ENCODE results near the gene TTC16. TPM values are rescaled to one million over a fixed set of nuclear protein-coding genes. Genes with fewer than 3 reads are reported as not detected.

Gene TTC16
- total RNA-seq, 1 donor from 2014 or later, result 1.3 TPM

GRCh38 chr9:127705577-127706379, 10.1 kb upstream of the TTC16 start:
- Histone ChIP-seq H3K4me1 (no peaks in the 10 kb centered on the region), H3K27me3 (ENCODE audit: low read depth) (no peaks in the 10 kb centered on the region), H3K4me3 (no peak overlapping the region), H3K27ac (no peak overlapping the region), H3K36me3 (no peaks in the 10 kb centered on the region), H3K9me3 (no peaks in the 10 kb centered on the region)
- DNase-seq, result no peak
- intact Hi-C loops (cut with DNase I), result no loop called here
- TF ChIP-seq CTCF (IDR thresholded peaks at IDR 0.05), result no peak
- peak in 1 of 2 donors; percentile 8 for ATAC-seq

- Histone ChIP-seq H3K4me1 (no peaks in the 10 kb centered on the region), H3K27ac (no peak within 1 kb of the TSS), H3K27me3 (ENCODE audit: low read depth) (no peaks in the 10 kb centered on the region), H3K4me3 (no peak within 1 kb of the TSS), H3K36me3 (peaks cover 3% of the 10 kb centered on the region), H3K9me3 (no peaks in the 10 kb centered on the region)
- DNase-seq (no peak), ATAC-seq (peak; percentile 31 to 40)
- intact Hi-C loops (cut with DNase I), result no loop called here
- TF ChIP-seq CTCF (IDR thresholded peaks at IDR 0.05), result no peak
These were observed 9.0 kb upstream of the TTC16 start, which contains the start of gene CFAP157 for GRCh38 chr9:127706836-127707241. Gene CFAP157, plus strand, starts transcription at chr9:127706988. Its CDS starts 44 bp downstream, at chr9:127707032.

DNA sequence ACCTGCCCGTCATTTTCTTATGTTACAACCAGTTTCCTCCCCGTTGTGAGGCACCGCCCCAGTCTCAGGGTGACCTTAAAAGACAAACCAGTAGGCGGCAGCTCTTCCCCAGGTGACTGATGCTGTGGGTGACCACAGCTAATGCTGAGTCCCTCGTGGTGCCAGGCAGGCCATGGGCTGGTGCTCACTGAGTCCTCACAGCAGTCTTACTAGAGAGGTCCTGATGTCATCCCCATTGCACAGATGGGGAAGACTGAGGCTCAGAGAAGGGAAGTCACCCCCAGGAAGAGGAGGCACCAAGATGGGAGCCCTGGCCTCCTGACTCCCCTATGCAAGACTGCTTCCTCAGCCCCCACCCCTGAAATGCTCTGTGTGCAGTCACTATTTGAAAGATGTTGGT, 8.1 kb upstream of the TTC16 start:
- Histone ChIP-seq H3K27ac (no peak overlapping the region), H3K4me3 (no peak overlapping the region), H3K27me3 (ENCODE audit: low read depth) (no peaks in the 10 kb centered on the region), H3K36me3 (peaks cover 7% of the 10 kb centered on the region), H3K9me3 (no peaks in the 10 kb centered on the region), H3K4me1 (no peaks in the 10 kb centered on the region)
- DNase-seq (no peak), ATAC-seq (no peak)
- intact Hi-C loops (cut with DNase I), result no loop called here
- TF ChIP-seq CTCF (IDR thresholded peaks at IDR 0.05), result no peak

DNA sequence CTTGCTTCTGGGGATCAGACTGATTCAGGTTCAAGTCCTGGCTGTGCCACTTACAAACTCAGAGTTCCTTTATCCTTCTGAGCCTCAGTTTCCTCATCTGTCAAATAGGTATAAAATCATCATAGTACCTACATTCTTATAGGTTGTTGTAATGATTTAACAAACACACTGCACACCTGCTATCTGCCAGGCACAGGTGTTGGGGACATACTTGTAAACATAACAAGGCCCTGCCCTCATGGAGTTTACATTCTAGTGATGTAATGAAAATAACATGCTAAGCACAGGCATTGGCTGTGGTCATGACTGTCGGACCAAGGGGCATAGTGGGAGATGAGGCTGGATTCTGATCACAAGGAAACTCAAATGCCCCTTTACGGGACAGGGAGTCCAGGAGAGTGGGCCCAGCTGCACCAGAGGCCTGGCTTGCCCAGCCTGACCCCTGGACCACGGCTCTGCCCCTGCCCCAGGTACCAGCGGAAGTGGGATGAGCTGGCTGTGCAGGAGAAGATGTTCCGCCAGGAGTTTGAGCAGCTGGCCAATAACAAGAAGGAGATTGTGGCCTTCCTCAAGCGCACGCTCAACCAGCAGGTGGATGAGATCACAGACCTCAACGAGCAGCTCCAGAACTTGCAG, 6.8 kb upstream of the TTC16 start:
- no peak for TF ChIP-seq CTCF (IDR thresholded peaks at IDR 0.05)
- Histone ChIP-seq H3K36me3 (peaks cover 7% of the 10 kb centered on the region), H3K27me3 (ENCODE audit: low read depth) (no peaks in the 10 kb centered on the region), H3K4me1 (peaks cover 1% of the 10 kb centered on the region), H3K9me3 (no peaks in the 10 kb centered on the region), H3K4me3 (no peak overlapping the region), H3K27ac (no peak overlapping the region)
- ATAC-seq (no peak), DNase-seq (no peak)
- intact Hi-C loops (cut with DNase I), result no loop called here

DNA sequence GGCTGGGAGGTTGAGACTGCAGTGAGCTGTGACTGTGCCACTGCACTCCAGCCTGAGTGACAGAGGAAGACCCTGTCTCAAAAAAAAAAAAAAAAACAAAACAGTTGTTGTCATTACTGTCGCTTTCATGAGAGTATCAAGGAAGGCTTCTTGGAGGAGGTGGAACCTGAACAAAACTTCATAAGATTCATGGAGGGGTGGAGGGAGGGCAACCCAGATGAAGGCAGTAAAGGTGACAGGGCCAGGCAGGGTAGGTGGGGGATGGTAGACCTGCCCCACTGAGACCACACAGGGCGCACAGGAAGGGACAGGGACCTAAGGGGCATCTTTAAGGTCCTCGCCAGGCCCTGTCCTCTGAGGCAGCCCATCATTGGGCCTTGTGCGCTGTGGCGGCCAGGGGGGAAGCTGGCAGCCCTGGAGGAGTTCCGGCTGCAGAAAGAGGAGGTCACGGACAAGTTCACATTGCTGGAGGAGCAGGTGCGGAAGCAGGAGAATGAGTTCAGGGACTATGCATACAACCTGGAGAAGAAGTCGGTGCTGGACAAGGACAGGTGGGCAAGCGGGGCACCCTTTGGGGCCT, 5.6 kb upstream of the TTC16 start:
- Histone ChIP-seq H3K27ac (no peak overlapping the region), H3K36me3 (peaks cover 7% of the 10 kb centered on the region), H3K27me3 (ENCODE audit: low read depth) (no peaks in the 10 kb centered on the region), H3K4me1 (peaks cover 12% of the 10 kb centered on the region), H3K9me3 (no peaks in the 10 kb centered on the region), H3K4me3 (no peak overlapping the region)
- TF ChIP-seq CTCF (IDR thresholded peaks at IDR 0.05), result no peak
- no peak for ATAC-seq
- no peak for DNase-seq
- intact Hi-C loops (cut with DNase I), result no loop called here

Measured in lower lobe of right lung (tissue), 2 donors.